PC-9 (cell line): ENCODE results near the gene ZSCAN26.
"Not testable (repeated sequence)": the region's sequence is repeated elsewhere in the genome, so short reads cannot be mapped to it uniquely, and the experiment has no call there.

Experiments used
- CTCF ChIP-seq: fragments of 200-600 bp; sonication (generic); conservative IDR thresholded peaks from 2 replicates; pipeline ENCODE4 v1.6.1; 2017; ENCODE audit warnings: mixed run types, antibody characterized with exemption, mild to moderate bottlenecking, moderate library complexity
- EZH2 ChIP-seq: fragments of 200-600 bp; sonication (generic); IDR thresholded peaks from 2 replicates; pipeline ENCODE4 v1.8.0; 2017; ENCODE audit warnings: antibody characterized with exemption, low read depth

DNA sequence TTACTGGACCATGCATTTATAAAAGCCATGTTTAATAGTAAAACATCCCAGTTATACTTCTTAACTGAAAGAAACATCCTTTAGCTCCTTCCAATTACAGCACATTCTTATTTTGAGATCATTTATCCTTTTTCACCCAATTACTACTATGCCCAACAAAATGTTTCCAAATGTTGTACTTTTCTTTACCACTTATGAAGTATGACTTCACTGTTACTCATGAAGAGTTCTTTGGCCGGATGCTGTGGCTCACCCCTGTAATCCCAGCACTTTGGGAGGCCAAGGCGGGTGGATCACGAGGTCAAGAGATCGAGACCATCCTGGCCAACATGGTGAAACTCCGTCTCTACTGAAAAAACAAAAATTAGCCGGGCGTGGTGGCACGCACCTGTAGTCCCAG, 50.9 kb downstream of the ZSCAN26 start:
- not testable (repeated sequence) for TF ChIP-seq CTCF, EZH2
